DLD1 (cell line): ENCODE results near the gene SNX1.
"Not testable (repeated sequence)": the region's sequence is repeated elsewhere in the genome, so short reads cannot be mapped to it uniquely, and the experiment has no call there.

Source experiments
- in situ Hi-C: cut with HindIII; loops from 2 replicates; pipeline ENCODE4 v1.10.0; 2017; ENCODE audit warnings: low sequenced_read_pairs

The SNX1 gene

GRCh38 chr15:64071931-64072765 lies 23.6 kb upstream of the SNX1 start:
- in situ Hi-C loops: no loop called here

DNA sequence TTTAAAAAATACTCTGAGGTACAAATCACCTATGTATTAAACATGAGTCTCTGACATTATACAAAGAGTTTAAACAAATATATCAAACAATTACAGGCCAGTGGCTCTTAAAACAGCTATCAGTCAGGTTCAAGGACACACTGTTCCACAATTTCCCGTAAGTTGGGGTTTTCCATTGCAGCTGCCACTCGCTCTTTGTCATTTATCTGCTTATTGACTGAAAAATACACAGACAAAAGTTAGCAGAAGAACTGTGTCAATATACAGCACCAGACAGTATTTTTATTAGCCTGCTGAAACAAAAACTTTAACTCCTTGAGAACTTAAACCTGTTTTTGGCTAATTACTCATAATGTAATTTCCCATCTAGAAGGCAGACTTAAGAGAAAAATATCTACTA lies 23.0 kb upstream of the SNX1 start:
- in situ Hi-C loops: no loop called here

- in situ Hi-C loops: not testable (repeated sequence)
Observed at GRCh38 chr15:64073496-64073895, 22.3 kb upstream of the SNX1 start.

DNA sequence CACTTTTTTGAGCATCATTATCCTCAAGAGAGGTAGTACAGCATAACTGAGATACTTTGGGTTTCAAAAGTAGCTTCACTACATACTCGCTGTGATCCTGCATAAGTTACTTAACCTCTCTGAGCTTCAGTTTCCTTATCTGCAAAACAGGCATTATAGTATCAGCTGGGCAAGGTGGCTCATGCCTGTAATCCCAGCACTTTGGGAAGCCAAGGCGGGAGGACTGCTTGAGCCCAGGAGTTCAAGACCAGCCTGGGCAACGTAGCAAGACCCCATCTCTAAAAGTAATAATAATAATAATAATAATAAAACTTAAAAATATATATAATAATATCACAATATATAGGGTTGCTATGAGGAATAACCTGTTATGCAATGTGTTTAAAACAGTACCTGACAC lies 13.0 kb upstream of the SNX1 start:
- in situ Hi-C loops: no loop called here

DNA sequence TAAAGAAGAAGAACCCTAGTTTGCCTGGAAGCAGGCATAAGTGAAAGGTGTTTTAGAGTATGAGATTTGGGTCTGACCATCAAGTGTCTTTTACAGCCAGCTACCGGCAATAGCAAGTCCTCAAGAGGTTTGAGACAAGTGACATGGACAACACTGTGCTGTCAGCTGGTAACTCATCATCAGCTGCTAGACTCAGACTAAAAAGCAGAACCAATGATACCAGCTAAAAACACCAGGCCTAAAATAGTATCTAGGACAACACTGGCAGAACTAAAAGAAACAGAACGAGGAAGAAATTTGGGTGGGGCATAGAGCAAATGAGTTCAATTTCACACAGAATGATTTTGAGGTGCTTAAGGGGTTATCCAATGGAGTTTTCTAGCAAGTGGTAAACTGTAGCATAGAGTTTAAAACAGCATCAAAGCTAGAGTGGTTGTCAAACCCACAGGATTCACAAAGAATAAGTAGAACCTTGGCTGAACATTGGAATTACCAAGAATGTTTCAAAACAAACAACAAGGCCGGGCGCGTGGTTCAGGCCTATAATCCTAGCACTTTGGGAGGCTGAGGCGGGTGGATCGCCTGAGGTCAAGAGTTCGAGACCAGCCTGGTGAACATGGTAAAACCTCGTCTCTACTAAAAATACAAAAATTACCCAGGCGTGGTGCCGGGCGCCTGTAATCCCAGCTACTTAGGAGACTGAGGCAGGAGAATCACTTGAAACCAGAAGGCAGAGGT lies 6.1 kb upstream of the SNX1 start:
- in situ Hi-C loops: no loop called here

GRCh38 chr15:64090527-64090926 lies 5.3 kb upstream of the SNX1 start:
- in situ Hi-C loops: no loop called here

DNA sequence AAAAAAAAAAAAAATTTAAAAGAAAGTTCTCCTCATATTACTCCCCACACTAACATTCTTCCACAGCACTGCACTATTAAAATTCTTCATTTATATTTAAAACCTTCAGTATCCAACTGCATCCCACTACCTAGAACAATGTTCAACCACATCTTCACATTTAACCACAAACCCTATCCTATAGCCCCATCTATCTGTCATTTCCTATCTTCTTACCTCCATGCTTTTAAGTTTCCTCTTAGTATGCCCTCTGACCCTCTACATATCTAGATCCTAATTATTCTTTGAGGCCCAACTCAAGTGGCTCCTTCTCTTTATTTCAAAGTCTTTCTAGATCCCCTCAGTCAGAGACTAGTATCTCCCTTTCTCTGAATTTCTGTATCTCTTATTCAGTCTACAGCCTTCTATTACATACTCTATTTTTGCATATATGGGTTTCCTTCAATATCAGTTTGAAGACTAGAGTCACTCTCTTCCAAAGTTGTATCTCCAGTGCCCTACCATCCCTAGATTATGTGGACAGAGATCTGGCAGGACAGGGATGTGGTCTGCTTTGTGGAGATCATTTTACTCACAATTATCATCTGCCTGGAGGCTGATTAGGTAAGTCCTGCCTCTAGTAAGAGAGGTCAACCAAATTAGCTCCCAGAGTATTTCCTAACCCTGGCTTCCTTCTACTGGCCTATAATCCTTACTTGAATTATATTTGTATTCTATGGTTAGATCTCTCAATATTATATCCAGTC lies 3.5 kb upstream of the SNX1 start:
- in situ Hi-C loops: no loop called here

DNA sequence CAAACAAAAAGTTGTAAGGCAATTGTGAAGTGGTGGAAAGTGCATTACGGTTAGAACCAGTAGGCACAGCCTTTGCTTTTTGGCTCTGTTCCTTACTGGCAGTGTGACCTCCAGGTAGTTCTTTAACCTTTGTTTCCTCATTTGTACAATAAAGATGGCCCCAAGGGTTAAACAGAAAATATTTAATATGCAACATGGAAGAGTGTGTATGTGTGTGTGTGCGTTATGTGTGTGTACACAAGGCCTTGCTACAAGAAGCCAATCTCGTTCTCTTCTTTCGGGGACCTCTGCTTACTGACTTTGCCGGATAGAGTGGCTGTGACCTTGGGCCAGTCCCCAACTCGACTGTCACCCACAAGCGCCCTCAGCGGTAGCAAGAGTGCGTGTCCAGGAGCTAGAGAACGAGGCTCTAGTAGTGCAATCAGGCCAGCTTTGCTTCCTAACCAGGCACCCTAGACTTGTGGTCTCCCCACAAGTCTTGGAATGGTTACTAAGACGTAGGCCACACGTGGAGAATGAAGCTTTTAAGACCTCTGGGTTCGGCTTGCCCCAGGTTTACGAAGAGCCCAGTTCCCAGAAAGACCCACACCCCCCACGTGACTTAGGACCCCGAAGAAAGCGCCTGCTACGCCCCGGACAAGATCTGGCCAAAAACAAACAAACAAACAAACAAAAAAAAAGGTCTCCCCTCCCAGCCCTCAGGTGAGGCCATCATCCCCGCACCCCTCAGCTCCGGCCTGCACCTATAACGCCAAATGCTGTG lies 2.7 kb upstream of the SNX1 start:
- in situ Hi-C loops: no loop called here

DNA sequence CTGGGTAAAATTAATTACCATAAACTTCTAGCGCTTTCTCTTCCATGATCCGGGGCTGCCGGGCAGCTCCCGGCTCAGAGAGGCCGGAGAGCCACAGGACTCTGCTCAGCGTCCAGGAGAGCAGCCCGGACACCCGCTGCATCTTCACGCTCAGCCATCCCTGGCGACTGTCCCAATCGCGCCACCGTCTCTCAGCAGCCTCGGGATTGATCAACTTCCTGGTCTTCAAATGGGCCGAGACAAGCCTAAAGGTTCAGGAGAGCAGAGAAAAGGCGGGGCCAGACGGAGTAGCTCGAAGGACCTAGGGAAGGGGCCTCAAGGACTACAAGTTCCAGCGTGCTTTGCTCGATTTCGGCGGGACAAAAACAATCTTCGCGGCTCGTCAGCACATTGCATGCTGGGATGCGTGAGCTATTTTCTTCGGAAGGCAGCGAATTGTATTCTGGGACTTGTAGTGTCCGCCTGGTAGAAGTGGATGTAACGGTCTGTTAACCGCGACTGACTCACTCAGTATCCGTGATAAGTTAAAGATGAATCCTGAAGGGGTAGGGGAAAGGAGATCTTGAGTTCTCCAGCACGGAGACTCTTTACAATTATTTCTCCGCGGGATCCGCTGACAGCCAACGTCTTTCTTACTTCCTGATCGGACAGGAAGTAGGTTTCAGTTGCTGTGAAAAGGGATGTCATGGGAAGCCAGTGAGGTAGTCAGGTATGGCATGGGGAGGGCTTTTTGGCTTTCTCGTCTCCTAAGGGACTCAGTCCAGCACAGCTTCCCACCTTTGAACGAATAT lies 2.0 kb upstream of the SNX1 start, which contains the start of gene CIAO2A:
Gene CIAO2A (minus strand): TSS at position 212 of the 791 bp plus-strand sequence. CDS start 70 bp downstream, at position 142.
- in situ Hi-C loops: no loop called here

DNA sequence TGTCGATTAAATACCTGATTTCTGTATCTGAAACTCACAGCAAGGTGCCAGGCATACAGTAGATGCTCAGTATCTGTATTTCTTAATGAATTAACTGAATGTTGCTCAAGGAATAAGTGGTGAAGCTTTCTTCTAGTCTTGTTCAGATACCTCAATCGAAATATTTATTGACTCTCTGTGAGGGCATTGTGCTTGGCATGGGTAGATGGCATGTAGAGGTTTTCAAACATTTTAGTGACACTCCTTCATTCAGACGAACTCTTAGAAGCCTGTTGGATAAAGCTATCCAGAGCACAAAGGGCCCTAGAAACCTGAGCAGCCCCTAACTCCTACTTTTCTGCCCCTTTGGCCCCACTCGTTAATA lies 369 bp upstream of the SNX1 start:
- in situ Hi-C loops: no loop called here

DNA sequence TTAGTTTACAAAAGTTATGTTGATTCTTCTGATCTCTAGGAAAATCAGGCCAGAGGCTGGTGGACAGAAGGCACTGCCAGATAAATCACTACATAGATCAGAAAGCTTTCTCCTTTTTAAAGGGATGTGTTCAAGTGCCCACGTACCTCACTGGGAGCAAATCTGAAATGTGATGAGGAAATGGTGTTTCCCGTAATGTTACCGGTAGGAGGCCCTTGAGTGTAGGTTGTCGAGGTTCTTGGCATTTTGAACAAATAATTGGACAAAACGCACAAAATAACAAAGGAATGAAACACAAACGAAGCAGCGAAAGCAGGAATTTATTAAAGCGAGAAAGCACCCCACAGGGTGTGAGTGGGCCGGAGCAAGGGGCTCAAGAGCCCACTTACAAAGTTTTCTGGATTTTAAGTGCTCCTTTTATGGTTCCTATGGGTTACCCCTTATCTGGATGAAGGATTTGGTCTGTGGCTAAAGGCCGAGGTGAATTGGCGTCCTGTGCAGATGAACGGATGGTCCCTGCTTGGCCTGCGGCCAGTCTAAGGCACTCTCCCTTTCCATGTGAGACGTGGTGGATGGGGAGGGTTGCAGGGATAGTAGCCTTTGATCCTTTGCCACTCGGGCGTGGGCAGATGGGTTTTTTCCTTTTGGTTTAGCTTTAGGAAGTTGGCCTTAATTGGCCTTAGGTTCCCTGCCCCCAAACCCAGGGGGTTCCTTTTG lies 1.0 kb downstream of the SNX1 start:
- in situ Hi-C loops: no loop called here

DNA sequence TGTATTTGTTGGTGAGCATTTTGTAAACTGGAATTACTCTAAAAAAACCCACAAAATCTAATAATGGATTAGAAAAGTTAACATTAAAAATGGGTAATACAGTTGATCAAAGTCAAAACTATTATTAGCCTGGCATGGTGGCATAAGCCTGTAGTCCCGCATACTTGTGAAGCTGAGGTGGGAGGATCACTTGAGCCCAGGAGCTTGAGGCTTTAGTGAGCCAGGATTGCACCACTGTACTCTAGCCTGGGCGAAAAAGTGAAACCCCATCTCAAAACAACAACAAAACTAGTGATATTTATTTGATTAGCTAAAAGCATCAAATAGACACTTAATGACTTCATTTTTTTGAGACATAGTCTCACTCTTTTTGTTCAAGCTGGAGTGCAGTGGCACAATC lies 3.6 kb downstream of the SNX1 start:
- in situ Hi-C loops: no loop called here

DNA sequence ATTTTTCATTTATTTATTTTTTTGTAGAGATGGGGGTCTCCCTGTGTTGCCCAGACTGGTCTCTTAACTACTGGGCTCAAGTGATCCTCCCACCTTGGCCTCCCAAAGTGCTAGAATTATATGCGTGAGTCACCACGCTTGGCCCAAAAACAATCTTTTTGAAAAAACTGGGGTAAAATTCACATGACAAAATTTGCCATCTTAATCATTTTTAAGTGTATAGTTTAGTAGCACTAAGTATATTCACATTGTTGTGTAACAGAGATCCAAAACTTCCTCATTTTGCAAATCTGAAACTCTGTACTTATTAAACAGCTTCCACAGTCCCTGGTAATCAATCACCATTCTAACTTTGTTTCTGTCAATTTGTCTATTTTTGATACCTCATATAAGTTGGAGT lies 5.2 kb downstream of the SNX1 start:
- in situ Hi-C loops: no loop called here

DNA sequence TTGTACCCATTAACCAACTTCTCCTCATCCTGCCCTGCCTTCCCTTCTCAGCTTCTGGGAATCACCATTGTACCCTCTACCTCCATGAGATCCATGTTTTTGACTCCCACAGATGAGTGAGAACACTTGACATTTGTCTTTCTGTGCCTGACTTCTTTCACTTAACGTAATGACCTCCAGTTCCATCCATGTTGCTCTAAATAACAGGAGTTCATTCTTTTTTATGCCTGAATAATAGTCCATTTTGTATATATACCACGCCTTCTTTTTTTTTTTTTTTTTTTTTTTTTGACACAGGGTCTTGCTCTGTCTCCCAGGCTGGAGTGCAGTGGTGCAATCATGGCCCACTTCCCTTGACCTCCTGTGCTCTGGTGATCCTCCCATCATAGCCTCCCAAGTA lies 6.7 kb downstream of the SNX1 start:
- in situ Hi-C loops: no loop called here

GRCh38 chr15:64105113-64105704 lies 9.4 kb downstream of the SNX1 start:
- in situ Hi-C loops: no loop called here

- in situ Hi-C loops: no loop called here
Observed at GRCh38 chr15:64107337-64107736, 11.6 kb downstream of the SNX1 start.

GRCh38 chr15:64110108-64110701 lies 14.4 kb downstream of the SNX1 start:
- in situ Hi-C loops: not testable (repeated sequence)

DNA sequence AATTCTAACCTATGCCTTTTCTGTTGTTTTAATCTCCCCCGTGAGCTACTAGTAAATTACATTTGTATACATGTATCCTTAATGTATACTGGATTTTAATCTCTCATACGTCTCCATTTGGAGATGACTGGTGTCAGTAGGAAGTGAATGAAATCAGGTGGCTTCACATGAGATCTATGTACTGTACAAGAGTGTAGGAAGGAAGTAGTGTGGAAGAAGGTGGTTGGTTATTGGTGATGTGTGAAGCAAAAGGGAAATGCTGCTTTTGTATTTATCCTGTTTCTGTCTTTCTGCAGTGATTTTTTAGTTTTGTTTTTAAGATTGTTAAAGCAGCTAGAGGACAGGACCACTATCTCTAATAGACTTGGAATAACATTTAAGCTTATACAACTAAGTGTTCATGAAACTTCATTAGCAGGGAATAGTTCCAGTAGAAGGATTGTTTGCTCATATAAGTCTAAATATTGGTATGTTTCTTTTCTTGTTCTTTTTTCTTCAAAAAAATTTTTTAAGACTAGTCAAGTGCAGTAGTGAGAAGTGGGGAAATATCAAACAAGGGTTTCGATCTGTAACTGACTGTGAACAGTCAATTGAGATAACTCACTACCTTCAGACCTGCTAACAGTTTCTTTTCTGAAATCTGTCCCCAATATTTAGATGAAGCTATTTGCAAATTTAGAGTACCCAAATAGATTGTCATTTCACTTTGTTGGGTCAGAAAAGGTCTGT lies 15.3 kb downstream of the SNX1 start:
- in situ Hi-C loops: no loop called here
